K562 treated with DMSO at 1 percent for 12 hours (cell line): Measurements from ENCODE around the gene TTC8. TPM values are rescaled to one million over a fixed set of nuclear protein-coding genes. Genes with fewer than 3 reads are reported as not detected.

Source experiments
- total RNA-seq: library from RNA; unstranded; fragments of 300-600 nt; gene quantifications from 2 replicates; pipeline ENCODE4 v1.2.3, GENCODE V29; 2022; ENCODE audit not compliant: insufficient read depth

TTC8 gene
- total RNA-seq = 1.9 and 7.3 TPM in 2 replicates

DNA sequence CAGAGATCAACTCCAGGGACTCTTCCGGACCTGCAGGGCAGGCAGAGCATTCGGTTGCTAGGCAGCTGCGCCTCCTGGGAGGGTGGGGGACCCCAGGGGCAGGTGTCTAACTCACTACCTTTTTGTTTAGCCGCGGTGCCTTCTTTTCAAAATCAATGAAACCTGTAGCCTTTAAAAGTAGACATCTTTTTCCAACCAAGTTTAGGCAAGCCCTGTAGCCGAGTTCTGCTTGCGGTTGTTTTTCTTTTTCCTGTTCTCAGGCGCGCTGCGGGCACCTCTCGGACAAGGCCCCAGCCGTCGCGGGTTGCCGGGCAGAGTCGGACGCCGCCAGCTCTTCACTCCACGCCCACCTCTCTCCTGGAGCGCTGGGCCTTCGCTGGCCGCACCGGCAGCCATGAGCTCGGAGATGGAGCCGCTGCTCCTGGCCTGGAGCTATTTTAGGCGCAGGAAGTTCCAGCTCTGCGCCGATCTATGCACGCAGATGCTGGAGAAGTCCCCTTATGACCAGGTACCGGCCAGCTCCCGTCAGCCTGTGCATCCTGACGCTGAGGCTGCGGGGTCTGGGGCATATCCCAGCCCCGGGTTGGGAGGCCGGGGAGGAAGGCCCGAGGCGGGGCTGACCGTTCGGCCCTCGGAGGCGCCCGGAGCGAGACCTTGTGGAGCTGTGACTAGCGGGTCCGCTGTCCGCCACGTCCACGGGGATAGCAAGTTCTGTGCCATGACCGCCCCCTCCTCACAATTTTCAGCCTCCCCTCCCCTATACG is at the start of gene TTC8:
TSS of gene TTC8 (plus strand) at position 338 of the 764 bp plus-strand sequence. CDS start at position 395, 57 bp downstream.

DNA sequence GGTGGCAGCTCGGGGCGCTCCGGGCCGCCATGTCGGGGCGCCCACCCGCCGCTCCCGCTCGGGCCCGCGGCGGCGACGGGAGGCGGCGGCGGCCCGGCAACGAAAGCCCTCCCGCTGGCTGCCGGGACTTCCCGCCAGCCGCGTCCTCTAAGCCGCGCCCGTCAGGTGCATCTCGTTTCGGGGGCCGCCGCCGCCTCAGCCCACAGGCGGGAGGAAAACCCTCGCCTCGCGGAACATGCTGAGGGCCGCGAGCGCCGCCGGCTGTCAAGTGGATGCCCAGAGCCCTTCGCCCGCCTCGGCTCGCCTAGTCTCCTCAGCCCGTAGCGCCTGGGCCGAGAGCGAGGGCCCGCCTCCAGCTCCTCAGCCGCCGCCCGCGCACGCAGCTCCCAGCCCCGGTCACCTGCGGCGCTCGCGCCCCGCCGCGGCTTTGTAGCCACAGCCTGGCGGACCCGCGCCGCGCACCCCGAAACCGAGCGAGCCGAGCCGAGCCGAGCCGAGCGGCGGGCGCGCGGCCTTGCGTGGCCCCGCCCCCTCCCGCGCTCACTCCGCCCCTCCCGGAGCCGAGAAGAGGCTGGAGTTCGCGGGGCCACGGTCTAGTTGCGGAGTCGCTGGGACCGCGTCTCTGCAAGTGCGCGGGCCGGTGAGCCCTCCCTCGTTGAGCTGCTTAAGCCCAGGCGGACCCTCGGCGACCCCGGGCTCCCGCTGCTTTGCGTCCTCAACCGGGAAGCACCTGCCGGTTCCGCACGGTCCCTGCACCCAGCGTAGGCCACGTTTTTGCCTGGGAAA is 31.8 kb upstream of the TTC8 start, which contains the start of gene EML5:
TSS of gene EML5 (minus strand) at position 481 of the 786 bp plus-strand sequence. CDS start at position 31, 450 bp downstream.

Other genes with a start within 250 kb of the TTC8 start
- 0.35 TPM in 1 of 2 replicates, not detected in the other for gene EML5, start 31.7 kb upstream of the TTC8 start, total RNA-seq